IMR-90 (cell line): ENCODE results near the gene ZNF575. TPM values are rescaled to one million over a fixed set of nuclear protein-coding genes. Genes with fewer than 3 reads are reported as not detected.

Source experiments
- ATAC-seq: fragments of 200-7000 bp; cut with Tn5 transposase; 2 replicates; pipeline ENCODE4 v1.9.1; 2020; ENCODE audit warnings: low read depth, mild to moderate bottlenecking, moderate library complexity
- BruUV-seq: library from RNA; stranded (reverse); fragments of 400-500 nt; replicated peaks from 2 replicates; lab custom pipeline; 2021; lab: Mats Ljungman, UMichigan
- CTCF ChIA-PET: fragments of 300-600 bp; formaldehyde crosslinking; extraction: SDS; loops from one replicate; lab custom pipeline; 2021; ENCODE audit warnings: antibody characterized with exemption; lab: Yijun Ruan, JAX
- POLR2A ChIA-PET: fragments of 300-600 bp; sonication (Branson Sonifier 250); formaldehyde crosslinking; loops from one replicate; lab custom pipeline; 2022; ENCODE audit warnings: antibody characterized with exemption; ENCODE audit not compliant: unreplicated experiment; lab: Charles Lee
- DNase-seq: peaks from one replicate; pipeline ENCODE4 v3.0.0; 2013
- H2AFZ ChIP-seq: replicated peaks from 2 replicates; pipeline ENCODE3; 2013; ENCODE audit warnings: low read length, mild to moderate bottlenecking; ENCODE audit not compliant: poor library complexity
- H2AK5ac ChIP-seq: 2 replicates; pipeline ENCODE4 v1.6.1; 2013; ENCODE audit warnings: low read depth, low read length, inconsistent platforms
- H2AK9ac ChIP-seq: replicated peaks from 2 replicates; pipeline ENCODE3; 2013; ENCODE audit warnings: mild to moderate bottlenecking, low read depth, low read length, moderate library complexity; ENCODE audit not compliant: poor library complexity
- H2BK120ac ChIP-seq: 2 replicates; pipeline ENCODE4 v1.6.1; 2013; ENCODE audit warnings: low read depth, low read length, inconsistent platforms
- H2BK15ac ChIP-seq: 3 replicates; pipeline ENCODE4 v1.6.1; 2013; ENCODE audit warnings: low read depth, low read length, inconsistent platforms
- H2BK20ac ChIP-seq: 2 replicates; pipeline ENCODE4 v1.6.1; 2013; ENCODE audit warnings: low read depth, mild to moderate bottlenecking, inconsistent platforms, low read length, moderate library complexity
- H2BK5ac ChIP-seq: 2 replicates; pipeline ENCODE4 v1.6.1; 2013; ENCODE audit warnings: mild to moderate bottlenecking, low read depth, low read length, inconsistent platforms; ENCODE audit not compliant: poor library complexity, severe bottlenecking
- H3K14ac ChIP-seq: replicated peaks from 2 replicates; pipeline ENCODE4 v1.6.1; 2013; ENCODE audit warnings: low read depth, low read length, inconsistent platforms
- H3K18ac ChIP-seq: 2 replicates; pipeline ENCODE4 v1.6.1; 2013; ENCODE audit warnings: low read depth, low read length, control low read depth
- H3K23ac ChIP-seq: 2 replicates; pipeline ENCODE4 v1.6.1; 2013; ENCODE audit warnings: low read depth, low read length, inconsistent platforms
- H3K27ac ChIP-seq: 2 replicates; pipeline ENCODE4 v1.5.1; 2013; ENCODE audit warnings: mild to moderate bottlenecking, control low read depth, low read length; ENCODE audit not compliant: insufficient read depth
- H3K27me3 ChIP-seq: 2 replicates; pipeline ENCODE4 v1.6.1; 2013; ENCODE audit warnings: low read length; ENCODE audit not compliant: control insufficient read depth, insufficient read depth
- H3K36me3 ChIP-seq: 2 replicates; pipeline ENCODE4 v1.6.1; 2013; ENCODE audit warnings: low read length, mixed read lengths; ENCODE audit not compliant: control insufficient read depth, insufficient read depth
- H3K4ac ChIP-seq: 2 replicates; pipeline ENCODE4 v1.6.1; 2013; ENCODE audit warnings: low read depth, low read length, inconsistent platforms
- H3K4me1 ChIP-seq: 2 replicates; pipeline ENCODE4 v1.6.1; 2013; ENCODE audit warnings: low read length, mixed read lengths; ENCODE audit not compliant: control insufficient read depth, insufficient read depth
- H3K4me2 ChIP-seq: 2 replicates; pipeline ENCODE4 v1.6.1; 2013; ENCODE audit warnings: low read depth, mild to moderate bottlenecking, control low read depth, low read length, moderate library complexity
- H3K4me3 ChIP-seq: 2 replicates; pipeline ENCODE4 v1.5.1; 2013; ENCODE audit warnings: low read depth, mild to moderate bottlenecking, control low read depth, low read length, moderate library complexity; ENCODE audit not compliant: insufficient read depth
- H3K56ac ChIP-seq: 2 replicates; pipeline ENCODE4 v1.6.1; 2013; ENCODE audit warnings: low read length, inconsistent platforms; ENCODE audit not compliant: insufficient read depth; ENCODE audit errors: extremely low read depth
- H3K79me1 ChIP-seq, 2 experiments: 2 replicates each; pipeline ENCODE4 v1.6.1; 2013; ENCODE audit warnings: low read length in 2 of 2, inconsistent platforms in 1 of 2, low read depth in 1 of 2
- H3K9ac ChIP-seq: 2 replicates; pipeline ENCODE4 v1.6.1; 2013; ENCODE audit warnings: low read depth, low read length, control low read depth
- H3K9me1 ChIP-seq: 2 replicates; pipeline ENCODE4 v1.6.1; 2013; ENCODE audit warnings: low read length, inconsistent platforms; ENCODE audit not compliant: insufficient read depth
- H3K9me3 ChIP-seq: 2 replicates; pipeline ENCODE4 v1.6.1; 2013; ENCODE audit warnings: low read length; ENCODE audit not compliant: control insufficient read depth, insufficient read depth
- H4K20me1 ChIP-seq: 2 replicates; pipeline ENCODE4 v1.6.1; 2013; ENCODE audit warnings: low read length, inconsistent platforms; ENCODE audit not compliant: insufficient read depth
- H4K5ac ChIP-seq: 2 replicates; pipeline ENCODE4 v1.6.1; 2013; ENCODE audit warnings: mild to moderate bottlenecking, low read depth, low read length, control low read depth
- H4K8ac ChIP-seq, 2 experiments: 2 replicates each; pipeline ENCODE4 v1.6.1; 2013; ENCODE audit warnings: low read depth in 2 of 2, low read length in 2 of 2, control low read depth in 1 of 2, inconsistent platforms in 1 of 2
- H4K91ac ChIP-seq: 2 replicates; pipeline ENCODE4 v1.6.1; 2013; ENCODE audit warnings: low read depth, low read length, inconsistent platforms; ENCODE audit not compliant: insufficient read depth
- CEBPB ChIP-seq: IDR thresholded peaks from 2 replicates; pipeline ENCODE4 v1.6.1; 2012; ENCODE audit warnings: low read depth, low read length, improper control_type of control experiment
- ELK1 ChIP-seq: fragments of 150-350 bp; IDR thresholded peaks from 2 replicates; pipeline ENCODE4 v1.6.1; 2016; ENCODE audit warnings: low read depth, mild to moderate bottlenecking, low read length, moderate library complexity, borderline replicate concordance
- POLR2A ChIP-seq: IDR thresholded peaks from 2 replicates; pipeline ENCODE4 v1.6.1; 2012; ENCODE audit warnings: mild to moderate bottlenecking, low read depth, low read length
- WGBS, 2 experiments: methylation state at CpG; one replicate each; pipeline versions ENCODE4 v1.1.5 to v1.1.7; 2013; ENCODE audit warnings: missing lambda C conversion rate in 2 of 2; ENCODE audit not compliant: insufficient read length in 1 of 2; ENCODE audit errors: extremely low coverage in 2 of 2; 5-methylcytosine and 5-hydroxymethylcytosine counted together
- dilution Hi-C: fragments of 300-500 bp; cut with HindIII; formaldehyde crosslinking; loops from one replicate; pipeline ENCODE4 v1.14.3; 2018; ENCODE audit warnings: low sequenced_read_pairs; ENCODE audit not compliant: unreplicated experiment
- in situ Hi-C: fragments of 300-500 bp; cut with MboI; formaldehyde crosslinking; loops from 3 replicates; pipeline ENCODE4 v1.14.3; 2019; ENCODE audit warnings: low sequenced_read_pairs, inconsistent platforms, mixed read lengths
- intact Hi-C: fragments of 100-400 bp; cut with micrococcal nuclease; formaldehyde crosslinking; loops from 2 replicates; pipeline ENCODE4 v1.10.0; 2022
- polyA plus RNA-seq, 3 experiments: library from polyadenylated mRNA; depleted of rRNA; stranded (reverse); fragments of >200 nt; gene quantifications; 2 replicates each; pipeline ENCODE4 v1.2.3, GENCODE V29; 2012; ENCODE audit warnings: low replicate concordance in 1 of 3
- total RNA-seq: library from RNA; depleted of rRNA; stranded (reverse); fragments of >200 nt; gene quantifications from 2 replicates; pipeline ENCODE4 v1.2.3, GENCODE V29; 2012

The ZNF575 gene
- total and polyA plus RNA-seq, 2 of the 4 experiments (the other 2 are of a cell fraction), result 0.77 TPM; not detected in 1

GRCh38 chr19:43489310-43489709 lies 43.7 kb upstream of the ZNF575 start:
- dilution Hi-C loops (no loop called here), in situ Hi-C loops (no loop called here), intact Hi-C loops (no loop called here)
- POLR2A ChIA-PET, result no interaction called here
- WGBS, 2 experiments, result no CpG with 5 or more reads among the region's 5 CpGs
- Histone ChIP-seq H2AK9ac (no peak overlapping the region), H3K4me3 (no peak overlapping the region), H2AFZ (no peak overlapping the region), H3K4ac (no peak overlapping the region), H2BK120ac (no peak overlapping the region), H4K8ac (no peak overlapping the region), H2AK5ac (no peak overlapping the region), H3K4me2 (no peak overlapping the region), H3K14ac (no peak overlapping the region), H3K9ac (no peak overlapping the region), H2BK20ac (no peak overlapping the region), H3K23ac (no peak overlapping the region), H3K27me3 (no peaks in the 10 kb centered on the region), H3K27ac (no peak overlapping the region), H3K56ac (no peak overlapping the region), H4K20me1 (no peaks in the 10 kb centered on the region), H3K79me1 (no peaks in the 10 kb centered on the region), H3K9me1 (peaks cover 5% of the 10 kb centered on the region; the same call in 1 of the 2 replicates), H4K5ac (no peak overlapping the region), H3K36me3 (peaks cover 5% of the 10 kb centered on the region), H3K4me1 (no peaks in the 10 kb centered on the region), H4K91ac (no peak overlapping the region), H3K9me3 (no peaks in the 10 kb centered on the region), H2BK5ac (no peak overlapping the region), H3K18ac (no peak overlapping the region), H2BK15ac (no peak overlapping the region)
- CTCF ChIA-PET, result no interaction called here
- TF ChIP-seq CEBPB, result no peak
- no peak for TF ChIP-seq POLR2A
- TF ChIP-seq ELK1, result no peak
- BruUV-seq, result no TSS peak
- DNase-seq (no peak), ATAC-seq (no peak)
